ENCODE results near the gene SIGLEC8.
"Not testable (repeated sequence)": the region's sequence is repeated elsewhere in the genome, so short reads cannot be mapped to it uniquely, and the experiment has no call there.

SIGLEC8 gene

DNA sequence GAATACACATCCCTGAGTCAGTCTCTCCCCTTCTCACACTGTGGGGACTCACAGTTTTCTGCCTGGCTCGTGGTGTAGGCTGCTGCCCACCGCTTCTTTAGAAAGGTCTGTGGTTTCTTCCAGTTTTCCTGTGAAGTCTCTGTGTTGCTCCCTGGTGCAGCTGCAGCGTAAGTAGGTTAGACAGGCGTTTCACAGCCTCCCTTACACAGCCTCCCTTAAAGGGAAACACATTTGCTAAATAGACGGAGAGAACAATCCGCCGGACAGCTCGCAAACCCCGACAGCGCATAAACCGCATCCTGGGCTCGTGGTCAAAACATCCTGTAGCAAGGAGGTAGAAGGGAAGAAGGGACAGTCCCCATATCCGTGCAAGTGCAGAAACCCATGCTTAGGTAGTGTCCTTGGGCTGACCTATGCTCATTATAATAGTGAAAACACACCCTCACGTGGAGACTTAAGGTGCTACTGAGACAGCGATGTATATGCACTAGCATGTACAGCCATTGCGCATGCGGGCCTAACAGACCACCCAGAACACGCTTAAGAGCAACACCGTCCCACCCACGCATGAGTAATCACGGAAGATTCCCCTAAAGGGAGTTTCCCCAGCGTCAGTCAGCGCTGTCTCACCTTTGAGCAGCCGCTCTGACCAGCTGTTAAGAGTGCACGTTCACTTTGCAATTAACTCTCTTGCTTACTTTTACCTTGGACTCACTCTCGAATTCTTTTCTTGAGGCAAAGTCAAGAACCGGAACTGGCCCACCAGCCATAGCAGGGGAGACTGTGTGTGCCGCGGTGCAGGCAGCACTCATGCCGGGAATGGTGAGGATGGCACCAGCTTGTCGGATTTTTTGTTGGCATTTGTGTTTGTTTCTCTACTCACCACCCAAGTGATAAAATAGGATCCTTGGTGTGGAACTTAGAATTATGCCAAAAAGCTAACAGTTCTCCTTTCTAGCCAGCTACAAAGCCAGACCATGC, 16.6 kb downstream of the SIGLEC8 start:
- DNase-seq = peak; percentile 94

DNA sequence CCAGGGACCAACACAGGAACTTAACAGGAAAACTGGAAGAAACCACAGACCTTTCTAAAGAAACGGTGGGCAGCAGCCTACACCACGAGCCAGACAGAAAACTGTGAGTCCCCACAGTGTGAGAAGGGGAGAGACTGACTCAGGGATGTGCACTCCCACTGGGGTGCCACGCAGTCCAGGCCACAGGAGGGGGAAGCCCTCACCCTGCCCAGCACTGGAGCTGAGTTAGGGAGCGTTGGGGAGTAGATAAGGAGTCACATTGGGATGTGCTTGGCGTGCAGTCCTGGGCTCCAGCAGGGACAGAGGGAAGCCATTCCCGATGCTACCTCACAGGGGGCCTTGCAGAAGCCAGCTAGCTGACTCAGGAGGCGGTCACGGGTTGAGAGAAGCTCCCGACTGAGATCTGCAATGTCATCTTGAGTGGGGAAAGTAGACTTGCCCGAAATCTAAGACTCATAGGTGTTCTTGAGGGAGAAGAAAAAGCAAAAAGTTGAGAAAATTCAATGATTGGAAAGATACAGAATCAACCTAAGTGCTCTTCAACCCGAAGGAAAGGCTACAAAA, 17.3 kb downstream of the SIGLEC8 start:
- peak; percentile 26 for DNase-seq

DNA sequence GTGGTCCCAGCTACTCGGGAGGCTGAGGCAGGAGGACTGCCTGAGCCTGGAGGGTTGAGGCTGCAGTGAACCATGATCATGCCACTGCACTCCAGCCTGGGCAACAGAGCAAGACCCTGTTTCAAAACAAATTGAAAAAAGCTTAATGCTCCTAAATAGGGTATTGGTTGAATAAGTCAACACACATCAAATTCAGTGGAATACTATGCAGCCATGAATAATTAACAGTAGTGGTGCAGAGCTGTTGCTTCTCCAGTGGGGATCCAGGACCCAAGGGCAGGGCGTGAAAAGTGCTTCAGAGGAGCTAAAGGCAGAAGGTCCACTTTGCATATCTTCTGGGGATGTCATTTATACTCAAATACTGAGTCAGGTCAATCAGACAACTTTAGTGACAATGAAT, 18.2 kb downstream of the SIGLEC8 start:
- DNase-seq = no peak

DNA sequence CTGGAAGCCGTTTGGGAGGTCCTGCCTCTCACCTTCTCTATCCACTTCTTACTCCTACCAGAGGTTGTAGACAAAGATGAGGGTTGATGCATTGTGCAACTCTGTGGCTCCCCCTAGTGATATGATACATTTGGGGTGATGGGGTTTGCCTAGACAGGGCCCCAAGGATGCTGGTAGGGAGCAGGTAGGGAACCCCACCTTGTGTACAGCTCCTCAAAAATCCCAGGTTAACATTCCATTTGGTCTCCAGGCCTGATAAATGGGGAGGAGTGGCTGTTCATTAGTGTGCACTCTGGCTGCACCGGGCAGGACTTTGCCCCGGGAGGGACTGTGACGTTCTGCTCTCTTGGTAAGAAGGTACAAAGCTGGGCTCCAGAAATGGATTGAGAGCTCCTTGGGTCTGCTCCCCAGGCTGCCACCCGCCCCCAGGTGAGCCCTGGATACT, 19.2 kb downstream of the SIGLEC8 start:
- DNase-seq = peak; percentile 69

DNA sequence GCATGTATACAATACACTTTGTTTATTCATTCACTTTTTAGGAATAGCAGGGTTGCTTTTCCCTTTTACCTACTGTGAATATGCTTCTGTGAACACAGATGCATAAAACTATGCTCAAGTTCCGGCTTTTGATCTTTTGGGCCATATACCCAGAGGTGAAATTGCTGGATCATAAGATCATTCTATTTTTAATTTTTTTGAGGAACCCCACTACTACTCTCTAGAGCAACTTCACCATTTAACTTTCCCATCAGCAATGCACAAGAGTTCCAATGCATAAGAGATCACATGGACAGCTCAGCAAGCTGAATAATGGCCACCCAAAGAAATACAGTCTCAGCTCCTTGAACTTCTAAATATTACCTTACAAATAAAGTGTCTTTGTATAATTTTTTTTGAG, 23.8 kb downstream of the SIGLEC8 start:
- no peak for DNase-seq

DNA sequence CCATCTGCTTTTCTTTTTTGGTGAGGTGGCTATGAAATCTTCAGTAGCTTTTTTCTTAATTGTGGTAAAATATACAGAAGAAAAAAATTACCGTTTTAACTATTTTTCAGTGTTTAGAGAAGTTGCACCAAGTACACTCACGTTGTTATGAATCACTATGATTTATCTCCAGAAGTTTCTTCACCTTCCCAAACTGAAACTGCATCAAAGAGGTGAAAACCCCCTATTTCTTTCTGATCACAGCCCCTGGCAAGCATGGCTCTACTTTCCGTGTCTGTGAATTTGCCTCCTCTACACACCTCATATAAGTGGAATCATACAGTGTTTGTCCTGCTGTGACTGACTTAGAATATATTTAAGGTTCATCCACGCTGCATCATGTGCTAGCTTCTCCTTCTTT, 25.2 kb downstream of the SIGLEC8 start:
- no peak for DNase-seq

DNA sequence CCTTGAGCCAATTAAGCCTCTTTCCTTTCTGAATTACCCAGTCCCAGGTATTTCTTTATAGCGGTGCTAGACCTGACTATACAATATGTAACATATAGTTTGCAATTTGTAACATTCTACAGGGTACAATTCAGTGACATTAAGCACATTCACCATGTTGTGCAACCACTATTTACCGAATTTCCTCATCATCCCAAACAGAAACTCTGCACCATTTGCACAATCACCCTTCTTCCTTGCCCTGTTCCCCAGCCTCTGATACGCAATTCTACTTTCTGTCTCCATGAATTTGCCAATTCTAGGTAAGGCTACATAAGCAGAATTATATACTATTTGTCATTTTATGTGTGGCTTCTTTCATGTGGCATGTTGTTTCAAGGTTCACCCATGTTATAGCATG, 27.1 kb downstream of the SIGLEC8 start:
- DNase-seq = no peak

DNA sequence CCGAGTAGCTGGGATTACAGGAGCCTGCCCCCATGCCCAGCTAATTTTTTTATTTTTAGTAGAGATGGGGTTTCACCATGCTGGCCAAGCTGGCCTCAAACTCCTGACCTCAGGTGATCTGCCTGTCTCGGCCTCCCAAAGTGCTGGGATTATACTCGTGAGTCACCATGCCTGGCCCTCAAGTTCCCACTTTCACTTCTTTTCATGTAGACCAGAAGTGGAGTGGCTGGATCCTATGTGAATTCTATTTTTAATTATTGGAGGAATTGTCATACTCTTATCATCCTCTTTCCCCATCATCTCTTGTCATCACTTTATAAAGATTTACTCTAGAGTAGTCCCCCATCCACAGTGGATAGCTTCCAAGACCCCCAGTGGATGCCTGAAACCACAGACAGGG, 28.0 kb downstream of the SIGLEC8 start:
- no peak for DNase-seq

DNA sequence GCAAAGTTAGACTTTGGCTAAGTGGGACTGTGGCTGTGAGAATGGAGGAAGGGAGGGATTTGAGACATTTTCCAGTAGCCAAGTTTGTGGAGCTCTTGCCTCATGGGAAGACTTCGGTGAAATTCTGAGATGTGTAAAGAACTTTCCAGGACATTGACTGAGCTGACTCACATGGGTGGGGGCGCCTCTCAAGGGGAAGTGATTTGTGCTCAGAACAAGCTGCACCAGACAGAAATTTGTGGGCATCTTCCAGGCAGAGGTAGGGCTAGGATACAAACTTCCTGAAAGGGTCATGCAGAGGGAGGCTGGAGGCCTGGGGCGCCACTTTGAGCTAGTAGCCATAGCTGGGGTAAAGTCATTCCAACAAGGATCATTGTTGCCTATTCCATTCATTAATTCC, 31.1 kb downstream of the SIGLEC8 start:
- no peak for DNase-seq

DNA sequence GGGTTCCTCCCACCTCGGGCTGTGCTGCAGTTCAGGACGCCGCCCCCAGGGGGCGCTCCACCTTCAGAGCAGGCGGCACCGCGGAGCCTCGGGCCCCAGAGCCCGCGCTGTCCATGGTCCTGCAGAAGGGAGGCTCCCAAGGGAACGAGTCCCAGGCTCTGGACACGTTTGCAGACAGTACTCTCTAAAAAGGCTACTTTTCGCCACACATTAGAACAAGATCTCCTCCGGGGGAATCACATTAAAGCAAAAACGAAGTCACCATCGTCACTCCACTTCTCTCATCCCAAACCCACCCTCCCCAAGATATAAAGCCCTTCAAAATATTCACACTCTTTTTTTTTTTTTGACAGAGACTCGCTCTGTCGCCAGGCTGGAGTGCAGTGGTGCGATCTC, 36.2 kb downstream of the SIGLEC8 start:
- peak; percentile 93 for DNase-seq

DNA sequence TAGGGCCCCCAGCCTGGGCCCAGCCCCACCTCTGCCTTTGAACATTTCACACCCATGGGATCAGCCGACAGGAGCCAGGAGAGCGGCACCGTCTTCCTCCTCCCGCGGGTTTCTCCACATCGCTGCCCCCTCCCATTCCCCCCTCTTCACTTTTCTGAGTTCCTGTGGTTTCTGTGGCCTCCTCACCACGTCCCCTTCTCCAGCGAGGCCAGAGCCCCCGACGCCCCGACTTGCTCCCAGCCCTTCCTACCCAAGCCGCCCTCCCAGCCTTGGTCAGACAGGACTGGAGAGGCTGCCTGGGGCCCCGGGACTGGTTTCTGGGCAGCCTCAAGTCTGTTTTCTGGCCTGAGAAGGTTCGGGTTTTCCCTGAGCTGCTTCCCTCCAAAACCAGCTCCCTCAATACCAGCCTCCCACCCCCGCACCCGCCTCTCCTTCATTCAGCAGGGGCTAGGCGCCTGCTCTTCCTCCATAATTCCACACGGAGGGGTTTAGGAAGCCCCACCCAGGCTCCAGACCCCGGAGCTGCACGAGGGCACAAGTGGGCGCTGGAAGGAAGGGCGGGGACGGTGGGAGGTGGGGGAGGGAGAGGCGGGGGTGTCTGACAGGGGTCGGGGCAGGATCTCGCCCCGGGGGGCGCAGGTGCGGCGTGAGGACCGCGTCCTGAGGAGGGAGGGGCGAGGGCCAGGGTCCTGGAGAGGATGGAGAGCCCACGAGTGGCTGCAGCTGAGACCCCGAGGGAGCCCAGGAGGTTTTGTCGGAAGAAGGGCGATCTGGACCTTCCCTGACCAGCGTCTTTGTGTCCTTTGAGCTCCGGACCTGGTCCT, 36.8 kb downstream of the SIGLEC8 start:
- no peak for DNase-seq

DNA sequence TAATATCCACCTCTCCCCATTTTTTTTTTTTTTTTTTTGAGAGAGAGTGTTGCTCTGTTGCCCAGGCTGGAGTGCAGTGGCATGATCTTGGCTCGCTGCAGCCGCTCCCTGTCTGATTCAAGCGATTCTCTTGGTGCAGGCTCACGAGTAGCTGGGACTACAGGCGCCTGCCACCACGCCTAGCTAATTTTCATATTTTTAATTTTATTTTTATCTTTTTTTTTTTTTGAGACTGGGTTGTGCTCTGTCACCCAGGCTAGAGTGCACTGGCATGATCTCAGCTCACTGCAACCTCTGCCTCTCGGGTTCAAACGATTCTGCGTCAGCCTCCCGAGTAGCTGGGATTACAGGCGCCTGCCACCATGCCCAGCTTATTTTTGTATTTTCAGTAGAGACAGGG, 37.7 kb downstream of the SIGLEC8 start:
- DNase-seq = not testable (repeated sequence)

DNA sequence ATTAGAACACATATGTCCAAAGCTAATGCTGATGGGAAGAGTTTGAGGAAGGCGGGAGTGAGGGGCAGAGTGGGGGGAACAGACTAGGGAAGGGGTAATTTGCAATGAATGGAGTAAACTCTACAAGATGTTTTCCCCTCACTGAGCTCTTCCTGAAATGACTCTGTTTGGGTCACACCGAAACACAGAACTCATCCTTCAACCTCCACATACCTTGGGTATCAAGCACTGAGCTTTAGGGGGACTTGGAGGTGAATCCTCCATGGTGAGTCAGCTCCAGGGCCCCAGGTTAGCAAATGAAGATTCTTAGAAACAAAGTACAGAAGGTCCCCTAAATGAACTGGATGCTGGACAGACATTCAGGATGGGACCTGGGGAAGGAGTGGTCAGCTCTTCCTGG, 39.5 kb downstream of the SIGLEC8 start:
- no peak for DNase-seq

DNA sequence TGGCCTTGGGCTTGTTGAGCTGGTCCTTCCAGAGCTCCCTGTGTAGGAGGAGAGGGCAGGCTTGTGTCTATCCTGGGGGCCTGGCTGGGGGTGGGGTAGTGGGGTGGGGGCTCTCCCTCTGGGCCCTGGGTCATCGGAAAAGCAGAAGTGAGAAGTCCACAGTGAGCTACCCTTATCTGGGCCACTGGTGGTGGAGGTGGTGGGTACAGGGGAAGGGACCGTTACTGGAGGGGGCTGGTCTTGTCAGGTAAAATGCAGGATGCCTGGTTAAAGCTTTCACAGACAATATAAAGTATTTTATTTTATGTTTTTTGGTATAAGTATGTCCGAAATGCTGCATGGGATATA, 40.5 kb downstream of the SIGLEC8 start:
- no peak for DNase-seq

DNA sequence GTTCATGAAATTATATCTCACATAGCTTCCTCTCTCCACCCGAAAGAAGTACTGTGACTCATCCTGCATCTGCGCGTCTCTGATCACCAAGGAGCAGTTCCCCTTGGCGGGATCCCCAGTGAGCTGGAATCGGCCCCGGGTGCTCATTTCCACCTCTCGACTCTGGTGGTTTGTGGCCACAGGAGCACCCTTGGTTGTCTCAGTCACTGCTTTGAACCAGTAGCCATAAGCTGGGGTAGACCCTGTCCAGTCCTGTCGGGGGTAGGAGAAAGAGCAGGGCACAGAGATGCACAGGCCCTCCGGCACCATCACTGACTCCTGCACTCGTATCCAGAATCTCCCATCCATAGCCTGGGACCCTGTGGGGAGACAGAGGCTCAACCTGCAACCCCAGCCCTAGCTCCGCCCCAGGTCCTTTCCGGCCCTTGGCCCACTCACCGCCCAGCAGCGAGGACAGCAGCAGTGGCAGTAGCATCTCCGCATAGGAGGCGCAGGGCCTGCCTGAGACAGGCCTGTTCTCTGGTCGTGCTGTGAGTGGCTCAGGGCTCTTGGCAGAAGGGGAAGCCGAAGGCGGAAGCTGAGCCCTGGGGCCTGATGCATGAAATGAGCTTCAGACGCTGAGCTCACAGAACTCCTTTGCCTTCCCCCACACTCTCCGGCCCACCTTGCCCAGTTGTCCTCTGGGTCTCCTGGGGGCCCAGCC, 41.0 kb downstream of the SIGLEC8 start, which contains the start of gene SIGLEC10:
Gene SIGLEC10, minus strand, starts transcription at position 536 of the 703 bp plus-strand sequence. Its CDS starts 61 bp downstream, at position 475.
- peak; percentile 45 for DNase-seq

DNA sequence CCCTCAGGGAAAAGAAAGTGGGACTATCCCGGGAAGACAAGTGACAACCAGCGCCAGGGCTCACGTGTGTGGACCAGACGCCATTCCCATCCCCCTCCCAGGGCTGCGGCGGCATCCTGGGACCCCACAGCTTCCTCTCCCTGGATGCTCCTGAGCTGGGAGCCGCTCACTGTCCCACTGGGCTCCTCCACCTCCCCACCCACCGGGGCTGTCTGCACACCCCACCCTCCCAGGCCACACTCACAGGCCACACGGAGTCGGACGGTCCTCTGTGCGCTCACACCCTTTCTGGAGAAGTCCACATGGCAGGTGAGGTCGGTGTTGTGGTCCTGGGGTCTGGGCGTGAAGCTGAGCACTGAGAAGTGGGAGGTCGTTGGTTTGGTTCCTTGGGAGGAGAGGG, 41.8 kb downstream of the SIGLEC8 start:
- DNase-seq = not testable (repeated sequence)

DNA sequence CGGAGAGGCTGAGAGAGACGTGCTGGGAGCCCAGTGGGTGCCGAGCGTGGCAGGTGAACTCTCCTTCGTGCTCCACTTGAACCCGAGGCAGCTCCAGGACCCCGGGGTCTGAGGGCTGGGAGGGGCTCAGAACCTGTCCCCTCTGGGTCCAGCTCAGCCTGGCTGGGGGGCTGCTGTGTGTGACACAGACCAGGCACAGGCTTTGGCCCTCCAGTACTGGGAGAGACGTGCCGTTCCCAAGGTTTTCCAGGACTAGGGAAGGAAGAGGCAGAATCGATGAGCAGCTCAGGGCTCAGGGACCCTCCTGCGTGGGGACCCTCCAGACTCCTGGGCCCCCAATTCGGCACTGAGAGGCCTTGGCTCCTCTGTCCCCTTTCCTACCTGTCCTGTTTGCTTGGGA, 43.1 kb downstream of the SIGLEC8 start:
- DNase-seq = no peak

DNA sequence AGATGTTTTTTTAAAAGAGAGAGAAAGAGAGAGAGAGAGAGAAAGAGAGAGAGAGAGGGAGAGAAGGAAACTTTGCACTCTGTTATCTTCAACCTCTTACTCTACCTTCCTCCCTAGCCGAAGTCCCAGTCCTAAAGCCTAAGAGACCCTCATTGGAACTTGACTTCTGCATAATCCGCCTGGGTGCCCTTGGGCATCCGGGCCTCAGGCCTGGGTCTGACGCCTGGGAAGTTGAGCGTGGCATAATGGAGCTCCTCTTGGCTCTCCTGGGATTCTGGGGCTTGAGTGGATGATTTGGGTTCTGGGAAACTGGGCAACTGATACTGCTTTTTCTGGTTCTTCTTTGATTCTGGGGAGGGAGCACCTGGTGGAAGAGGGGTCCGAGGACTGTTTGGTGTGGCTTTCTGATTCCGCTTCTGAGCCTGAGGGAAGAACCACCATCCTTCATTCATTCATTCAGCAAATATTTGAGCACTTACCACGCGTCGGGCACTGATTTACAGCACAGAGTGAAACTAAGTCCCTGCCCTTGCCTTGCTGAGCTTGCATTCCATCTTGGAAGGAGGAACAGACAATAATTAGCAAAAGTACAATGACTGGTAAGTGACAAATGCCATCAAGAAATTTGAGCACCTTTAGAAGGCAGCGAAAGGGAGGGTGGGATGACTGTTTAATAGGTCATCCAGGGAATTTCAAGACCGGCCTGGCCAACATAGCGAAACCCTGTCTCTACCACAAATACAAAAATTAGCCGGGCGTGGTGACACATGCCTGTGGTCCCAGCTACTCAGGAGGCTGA, 47.1 kb downstream of the SIGLEC8 start:
- DNase-seq = no peak

DNA sequence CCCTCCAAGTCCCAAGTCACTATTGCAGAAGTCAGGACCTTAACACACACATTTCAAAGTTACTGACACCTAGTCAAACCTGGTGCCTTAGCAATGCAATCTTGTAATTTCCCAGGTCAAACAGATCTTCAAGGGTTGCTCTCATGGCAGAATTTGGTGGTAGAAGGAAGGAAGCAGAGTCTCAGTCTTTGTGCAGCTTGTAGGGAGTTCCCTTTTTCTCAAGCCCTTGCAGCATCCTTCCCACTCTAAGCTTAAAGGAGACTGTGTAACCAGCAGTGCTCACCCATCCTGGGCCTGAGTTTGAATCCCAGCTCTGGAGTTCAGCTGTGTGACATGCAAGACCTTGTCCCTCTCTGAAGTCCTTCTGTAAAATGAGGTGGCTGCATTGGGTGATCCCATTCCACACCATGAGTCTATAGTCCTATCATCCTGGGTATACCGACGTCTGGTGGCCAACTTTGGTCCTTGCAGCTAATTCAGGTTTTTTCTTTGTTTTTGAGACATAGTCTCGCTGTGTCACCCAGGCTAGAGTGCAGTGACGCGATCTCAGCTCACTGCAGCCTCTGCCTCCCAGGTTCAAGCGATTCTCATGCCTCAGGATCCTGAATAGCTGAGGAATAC, 50.6 kb downstream of the SIGLEC8 start:
- DNase-seq = peak; percentile 32

DNA sequence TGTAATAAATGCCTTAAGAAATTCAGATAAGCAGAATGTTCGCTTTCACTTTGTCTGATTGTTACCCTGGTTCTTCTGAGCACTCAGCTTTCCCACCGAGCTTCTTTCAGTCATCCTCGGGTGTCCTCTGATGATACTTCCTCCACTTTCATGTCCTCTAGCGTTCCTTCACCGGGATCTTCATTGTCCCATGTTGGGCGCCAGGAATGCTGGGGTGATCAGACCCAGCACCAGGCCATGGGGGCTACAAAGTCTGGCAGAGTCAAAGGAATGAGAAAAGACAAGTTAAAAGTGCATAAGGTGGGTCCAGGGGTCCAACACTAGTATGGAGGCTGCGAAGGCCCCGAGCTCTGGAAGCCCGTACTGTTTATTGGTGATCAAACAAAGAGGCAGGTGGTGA, 56.1 kb downstream of the SIGLEC8 start:
- no peak for DNase-seq
